ENCODE measurements around the gene CD37. TPM values are rescaled to one million over a fixed set of nuclear protein-coding genes. Genes with fewer than 3 reads are reported as not detected.

CD37 gene
- total and polyA plus RNA-seq, 8 donors, result 0.35 to 23.1 (median 2.0) TPM

- H3K27ac ChIP-seq, result no peak overlapping the region
- peaks cover 0 to 15% (median 10%) of the 10 kb centered on the region in 3 donors for H3K36me3 ChIP-seq
- no peaks in the 10 kb centered on the region for H3K9me3 ChIP-seq
- no peak for ATAC-seq
- peaks cover 0 to 4% (median 0%) of the 10 kb centered on the region in 3 donors for H3K4me1 ChIP-seq
- peak in 1 of 6 donors; percentile 1 for DNase-seq
- H3K4me3 ChIP-seq, result no peak overlapping the region
- TF ChIP-seq CTCF (IDR thresholded peaks at IDR 0.05), result no peak
- WGBS, 2 donors, result 96 to 100% methylated on average over 2 of the region's 2 CpGs
- intact Hi-C loops (cut with DNase I), result no loop called here
- no peaks in the 10 kb centered on the region for H3K27me3 ChIP-seq
- no peak for FAIRE-seq
Observed at GRCh38 chr19:49349567-49349966, 14.4 kb downstream of the CD37 start.

GRCh38 chr19:49355909-49356353 is 20.7 kb downstream of the CD37 start:
- Histone ChIP-seq H3K27ac (no peak overlapping the region), H3K4me1 (no peaks in the 10 kb centered on the region), H3K9me3 (no peaks in the 10 kb centered on the region), H3K27me3 (no peaks in the 10 kb centered on the region), H3K4me3 (no peak overlapping the region), H3K36me3 (peaks cover 0 to 12% (median 0%) of the 10 kb centered on the region in 3 donors)
- peak in 1 of 6 donors; percentile 49 for DNase-seq
- intact Hi-C loops (cut with DNase I), result no loop called here
- peak in 1 of 4 donors; percentile 9 for ATAC-seq
- 78 to 82% methylated on average over 12 of the region's 12 CpGs for WGBS, 2 donors
- no peak for TF ChIP-seq CTCF (IDR thresholded peaks at IDR 0.05)
- no peak for FAIRE-seq

GRCh38 chr19:49356382-49356781 is 21.2 kb downstream of the CD37 start:
- Histone ChIP-seq H3K4me3 (no peak overlapping the region), H3K9me3 (no peaks in the 10 kb centered on the region), H3K27me3 (no peaks in the 10 kb centered on the region), H3K36me3 (peaks cover 0 to 12% (median 0%) of the 10 kb centered on the region in 3 donors), H3K27ac (no peak overlapping the region), H3K4me1 (no peaks in the 10 kb centered on the region)
- intact Hi-C loops (cut with DNase I), result no loop called here
- TF ChIP-seq CTCF (IDR thresholded peaks at IDR 0.05), result no peak
- FAIRE-seq, result no peak
- ATAC-seq, result no peak
- 86 to 89% methylated on average over 5 to 7 of the region's 7 CpGs for WGBS, 2 donors
- no peak for DNase-seq

GRCh38 chr19:49357186-49357585 is 22.0 kb downstream of the CD37 start:
- H3K27ac ChIP-seq, result no peak overlapping the region
- intact Hi-C loops (cut with DNase I), result no loop called here
- H3K9me3 ChIP-seq, result no peaks in the 10 kb centered on the region
- H3K27me3 ChIP-seq, result no peaks in the 10 kb centered on the region
- FAIRE-seq (no peak), ATAC-seq (no peak), DNase-seq (peak in 1 of 6 donors; percentile 21)
- H3K36me3 ChIP-seq, result peaks cover 0 to 12% (median 0%) of the 10 kb centered on the region in 3 donors
- no peak overlapping the region for H3K4me3 ChIP-seq
- 84 to 88% methylated on average over 9 of the region's 9 CpGs for WGBS, 2 donors
- no peaks in the 10 kb centered on the region for H3K4me1 ChIP-seq
- TF ChIP-seq CTCF (IDR thresholded peaks at IDR 0.05), result no peak

Data from pancreas (tissue), 10 donors.